KMS-11 (cell line): ENCODE data around the gene HBE1.
"Not testable (repeated sequence)": the region's sequence is repeated elsewhere in the genome, so short reads cannot be mapped to it uniquely, and the experiment has no call there.

Experiments
- H2AFZ ChIP-seq: fragments of 200-600 bp; sonication (generic); 2 replicates; pipeline ENCODE4 v1.6.1; 2016; ENCODE audit warnings: antibody characterized with exemption, mixed run types, low read depth
- H3K27ac ChIP-seq: fragments of 200-600 bp; sonication (generic); 2 replicates; pipeline ENCODE4 v1.6.1; 2016; ENCODE audit warnings: mild to moderate bottlenecking, mixed run types
- H3K27me3 ChIP-seq: fragments of 200-600 bp; sonication (generic); 2 replicates; pipeline ENCODE4 v1.6.1; 2017; ENCODE audit warnings: mild to moderate bottlenecking, low read depth, mixed run types, moderate library complexity; ENCODE audit not compliant: insufficient read depth
- H3K36me3 ChIP-seq: fragments of 200-600 bp; sonication (generic); 2 replicates; pipeline ENCODE4 v1.6.1; 2017; ENCODE audit warnings: mild to moderate bottlenecking, mixed run types; ENCODE audit not compliant: insufficient read depth
- H3K4me1 ChIP-seq: fragments of 200-600 bp; sonication (generic); 2 replicates; pipeline ENCODE4 v1.6.1; 2016; ENCODE audit warnings: mild to moderate bottlenecking, low read depth, mixed run types; ENCODE audit not compliant: poor library complexity, severe bottlenecking
- H3K4me2 ChIP-seq: fragments of 200-600 bp; sonication (generic); 2 replicates; pipeline ENCODE4 v1.7.0; 2016; ENCODE audit warnings: mild to moderate bottlenecking, mixed run types
- H3K4me3 ChIP-seq: fragments of 200-600 bp; sonication (generic); IDR thresholded peaks from 2 replicates; pipeline ENCODE4 v1.6.1; 2017; ENCODE audit warnings: low read depth, low read length, mixed read lengths; ENCODE audit not compliant: insufficient read depth
- H3K79me2 ChIP-seq: fragments of 200-600 bp; sonication (generic); 2 replicates; pipeline ENCODE4 v1.6.1; 2016; ENCODE audit warnings: low read depth, mixed run types; ENCODE audit not compliant: insufficient read depth
- H3K9ac ChIP-seq: fragments of 200-600 bp; sonication (generic); 2 replicates; pipeline ENCODE4 v1.6.1; 2016; ENCODE audit warnings: mild to moderate bottlenecking, mixed run types
- H4K20me1 ChIP-seq: fragments of 200-600 bp; sonication (generic); 2 replicates; pipeline ENCODE4 v1.6.1; 2016; ENCODE audit warnings: mild to moderate bottlenecking, mixed run types; ENCODE audit not compliant: insufficient read depth
- CTCF ChIP-seq: fragments of 200-600 bp; sonication (generic); conservative IDR thresholded peaks from 2 replicates; pipeline ENCODE4 v1.6.1; 2017; ENCODE audit warnings: low read depth, mild to moderate bottlenecking, antibody characterized with exemption, low read length, moderate library complexity, mixed read lengths

The HBE1 gene

GRCh38 chr11:5265832-5266231, 3.9 kb downstream of the HBE1 start:
- no peak overlapping the region for H2AFZ ChIP-seq
- no peaks in the 10 kb centered on the region for H3K27me3 ChIP-seq
- no peak overlapping the region for H3K9ac ChIP-seq
- H3K4me2 ChIP-seq, result no peak overlapping the region
- H3K27ac ChIP-seq, result no peak overlapping the region
- no peak for TF ChIP-seq CTCF
- no peaks in the 10 kb centered on the region for H3K36me3 ChIP-seq
- H3K4me3 ChIP-seq, result no peak overlapping the region
- H3K4me1 ChIP-seq, result no peaks in the 10 kb centered on the region
- H3K79me2 ChIP-seq, result no peaks in the 10 kb centered on the region
- H4K20me1 ChIP-seq, result no peaks in the 10 kb centered on the region

GRCh38 chr11:5258543-5259262, 11.0 kb downstream of the HBE1 start:
- no peaks in the 10 kb centered on the region for H3K79me2 ChIP-seq
- no peak overlapping the region for H3K4me3 ChIP-seq
- TF ChIP-seq CTCF, result no peak
- no peaks in the 10 kb centered on the region for H3K4me1 ChIP-seq
- H4K20me1 ChIP-seq, result no peaks in the 10 kb centered on the region
- no peaks in the 10 kb centered on the region for H3K36me3 ChIP-seq
- H2AFZ ChIP-seq, result no peak overlapping the region
- no peak overlapping the region for H3K27ac ChIP-seq
- no peak overlapping the region for H3K4me2 ChIP-seq
- H3K9ac ChIP-seq, result no peak overlapping the region
- H3K27me3 ChIP-seq, result no peaks in the 10 kb centered on the region

GRCh38 chr11:5257296-5257695, 12.4 kb downstream of the HBE1 start:
- Histone ChIP-seq H3K27me3 (no peaks in the 10 kb centered on the region), H3K27ac (no peak overlapping the region), H4K20me1 (no peaks in the 10 kb centered on the region), H3K4me3 (no peak overlapping the region), H3K9ac (no peak overlapping the region), H2AFZ (no peak overlapping the region), H3K4me2 (no peak overlapping the region), H3K4me1 (no peaks in the 10 kb centered on the region), H3K36me3 (no peaks in the 10 kb centered on the region), H3K79me2 (no peaks in the 10 kb centered on the region)
- no peak for TF ChIP-seq CTCF

GRCh38 chr11:5254646-5255413, 14.9 kb downstream of the HBE1 start, which contains the start of gene HBG2:
Gene HBG2, minus strand, starts transcription at chr11:5254781. Its CDS starts 53 bp downstream, at chr11:5254728.
- not testable (repeated sequence) for H3K4me2 ChIP-seq, H3K36me3 ChIP-seq, H3K27me3 ChIP-seq, H2AFZ ChIP-seq, H4K20me1 ChIP-seq, H3K4me1 ChIP-seq, H3K79me2 ChIP-seq, H3K9ac ChIP-seq, H3K27ac ChIP-seq, H3K4me3 ChIP-seq

GRCh38 chr11:5254023-5254422, 15.7 kb downstream of the HBE1 start:
- H3K27me3 ChIP-seq, H3K27ac ChIP-seq, H4K20me1 ChIP-seq, H2AFZ ChIP-seq, H3K4me2 ChIP-seq, H3K79me2 ChIP-seq, H3K4me1 ChIP-seq, H3K9ac ChIP-seq, H3K36me3 ChIP-seq, H3K4me3 ChIP-seq: not testable (repeated sequence)

GRCh38 chr11:5253440-5253839, 16.3 kb downstream of the HBE1 start:
- H3K4me2 ChIP-seq, H3K27me3 ChIP-seq, H3K79me2 ChIP-seq: not testable (repeated sequence)

More at GRCh38 chr11:5253440-5253839, 16.3 kb downstream of the HBE1 start:
- H3K4me1 ChIP-seq, H3K27ac ChIP-seq, H3K4me3 ChIP-seq, H3K9ac ChIP-seq, H2AFZ ChIP-seq, H4K20me1 ChIP-seq, H3K36me3 ChIP-seq: not testable (repeated sequence)
